HG02981 (cell line): ENCODE measurements around the gene SFMBT2.
A peak's percentile ranks its signal among the peaks of the same experiment; 100 is the strongest.

Source experiments
- ATAC-seq: cut with Tn5 transposase; IDR thresholded peaks from one replicate; pipeline ENCODE4 v1.9.1; 2021; ENCODE audit warnings: mild to moderate bottlenecking, moderate library complexity; ENCODE audit not compliant: unreplicated experiment

The SFMBT2 gene

DNA sequence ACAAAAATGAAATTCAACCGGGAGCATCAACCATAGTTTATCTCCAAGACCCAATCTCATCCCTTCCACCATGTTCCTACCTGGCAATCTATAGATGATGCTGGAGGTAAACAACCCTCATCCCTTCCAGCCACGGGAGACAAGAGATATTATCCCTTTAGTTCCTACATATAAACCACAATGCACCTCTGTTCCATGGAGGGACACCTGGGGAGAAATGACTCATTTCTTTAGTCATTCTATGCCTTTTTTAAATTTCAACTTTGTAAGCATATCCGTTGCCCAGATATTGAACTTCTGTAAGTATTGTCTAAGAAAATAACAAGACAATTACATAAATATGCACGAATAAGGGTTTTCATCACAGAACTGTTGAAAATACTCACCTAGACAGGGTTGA, 15.5 kb upstream of the SFMBT2 start:
- no peak for ATAC-seq

DNA sequence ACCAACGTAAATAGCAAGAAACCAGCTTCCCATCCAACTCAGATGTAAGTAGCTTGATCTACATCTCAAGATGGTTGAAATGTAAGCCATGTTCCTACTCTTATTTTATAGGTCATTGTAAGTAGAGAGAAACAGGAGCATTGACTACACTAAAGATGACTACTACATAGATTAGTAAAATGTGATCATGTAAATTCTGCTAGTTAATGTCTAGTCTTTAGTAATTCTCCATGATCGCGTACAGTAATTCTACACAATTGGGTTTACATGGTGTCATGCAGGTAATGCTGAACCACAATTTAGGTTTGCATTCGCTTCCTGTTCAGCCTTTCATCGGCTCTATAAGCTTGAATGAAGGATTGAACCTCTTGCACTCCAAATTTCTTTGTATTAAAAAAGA, 14.9 kb upstream of the SFMBT2 start:
- ATAC-seq, result no peak

DNA sequence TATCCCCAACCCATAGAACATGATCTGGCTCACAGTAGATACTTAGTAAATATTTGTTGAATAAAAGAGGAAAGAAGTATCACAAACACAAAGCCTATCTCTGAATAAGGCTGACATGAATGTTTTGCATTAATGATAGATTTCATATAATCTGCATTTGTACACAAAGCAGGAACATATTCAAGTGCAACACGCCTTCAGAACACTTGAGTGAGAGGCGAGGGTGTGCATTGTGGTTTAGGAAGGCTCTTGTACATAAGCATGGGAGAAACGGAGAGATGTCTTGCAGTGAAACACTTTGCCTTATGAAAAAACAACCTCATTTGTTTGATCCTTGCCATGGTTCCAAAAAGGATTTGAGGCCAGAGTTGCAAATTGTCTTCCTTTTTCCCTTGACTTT, 14.1 kb upstream of the SFMBT2 start:
- ATAC-seq, result no peak

DNA sequence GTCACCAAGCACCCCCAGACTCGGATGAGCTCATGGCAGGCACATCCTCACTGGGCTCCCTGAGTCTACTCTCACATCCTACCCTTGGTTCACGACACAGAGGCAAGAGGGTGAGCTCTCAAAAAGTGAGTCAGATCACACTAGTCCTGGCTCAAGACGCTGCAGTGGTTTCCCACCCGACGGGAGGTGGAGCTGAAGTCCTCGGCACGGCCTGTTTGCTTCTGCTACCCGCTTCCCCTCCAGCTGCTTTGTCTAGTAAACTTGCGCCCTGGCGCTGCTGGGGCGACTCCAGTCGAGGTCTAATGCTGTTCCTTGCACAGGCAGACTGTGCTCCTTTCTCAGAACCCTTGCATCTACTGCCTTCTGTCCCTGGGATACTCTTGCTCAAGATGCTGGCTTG, 13.5 kb upstream of the SFMBT2 start:
- no peak for ATAC-seq

DNA sequence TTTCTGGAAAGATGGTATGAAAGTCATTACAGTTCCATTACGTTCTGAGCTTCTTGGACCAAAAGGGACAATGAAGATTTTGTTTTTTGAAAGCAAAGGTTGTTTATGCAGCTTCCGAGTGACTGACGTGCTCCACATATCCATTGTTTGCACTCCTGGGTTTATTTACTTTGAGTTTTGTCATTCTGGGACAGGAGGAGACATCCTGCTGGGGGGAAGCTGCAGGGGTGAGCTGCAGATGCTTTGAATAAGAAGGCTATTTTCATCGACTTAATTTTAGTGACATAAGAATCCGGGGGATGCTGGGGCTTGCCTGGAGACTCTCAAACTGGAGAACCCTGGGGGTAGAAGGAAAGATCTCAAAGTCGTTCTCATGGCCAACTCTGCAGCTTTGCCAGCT, 12.7 kb upstream of the SFMBT2 start:
- no peak for ATAC-seq

DNA sequence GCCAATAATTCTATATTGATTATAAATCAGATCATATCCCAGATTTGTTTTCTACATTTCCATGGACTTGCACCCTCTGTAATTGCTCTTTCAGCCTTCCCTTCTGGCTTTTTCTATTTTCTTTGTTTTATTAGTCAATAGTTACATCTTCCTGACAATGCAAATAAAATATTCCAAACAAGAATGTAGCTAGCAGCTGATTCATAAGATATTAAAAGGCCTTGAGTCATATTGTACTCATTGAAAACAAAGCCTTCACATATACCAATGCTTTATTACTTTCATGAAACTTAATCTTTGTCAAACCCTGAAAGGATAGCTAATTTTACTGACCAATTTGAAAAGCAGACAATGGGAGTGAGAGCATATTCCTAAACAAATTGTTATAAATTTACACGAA, 10.7 kb upstream of the SFMBT2 start:
- no peak for ATAC-seq

DNA sequence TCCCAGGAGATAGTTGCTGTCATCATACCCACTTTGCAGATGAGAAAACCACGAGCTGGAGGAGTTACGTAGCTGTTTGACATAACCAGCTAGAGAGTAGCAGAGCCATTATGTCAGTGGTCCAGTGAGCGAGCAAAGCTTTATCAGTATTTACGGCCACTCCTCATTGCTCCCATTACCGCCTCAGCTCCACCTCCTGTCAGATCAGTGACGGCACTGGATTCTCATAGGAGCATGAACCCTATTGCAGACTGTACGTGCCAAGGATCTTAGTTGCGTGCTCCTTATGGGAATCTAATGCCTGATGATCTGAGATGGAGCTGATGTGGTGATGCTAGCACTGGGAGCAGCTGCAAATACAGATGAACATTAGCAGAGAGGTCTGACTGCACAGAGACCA, 9.2 kb upstream of the SFMBT2 start:
- no peak for ATAC-seq

DNA sequence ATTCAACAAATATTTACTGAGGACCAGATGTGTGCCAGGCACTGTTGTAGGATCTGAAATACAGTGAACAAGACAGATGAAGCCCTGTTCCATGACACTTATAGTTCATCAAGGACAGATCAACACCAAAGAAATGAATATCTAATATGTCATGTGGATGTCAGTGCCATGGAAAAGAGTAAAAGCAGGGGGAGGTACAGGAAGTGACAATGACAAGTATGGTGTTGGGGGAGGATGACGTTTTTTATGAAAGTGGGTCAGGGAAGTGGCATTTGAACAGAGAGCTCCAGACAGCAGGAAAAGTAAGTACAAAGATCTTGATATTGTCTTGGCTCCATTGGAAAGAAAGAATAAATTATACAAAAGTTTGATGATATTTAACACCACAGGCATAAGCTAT, 7.0 kb upstream of the SFMBT2 start:
- no peak for ATAC-seq

DNA sequence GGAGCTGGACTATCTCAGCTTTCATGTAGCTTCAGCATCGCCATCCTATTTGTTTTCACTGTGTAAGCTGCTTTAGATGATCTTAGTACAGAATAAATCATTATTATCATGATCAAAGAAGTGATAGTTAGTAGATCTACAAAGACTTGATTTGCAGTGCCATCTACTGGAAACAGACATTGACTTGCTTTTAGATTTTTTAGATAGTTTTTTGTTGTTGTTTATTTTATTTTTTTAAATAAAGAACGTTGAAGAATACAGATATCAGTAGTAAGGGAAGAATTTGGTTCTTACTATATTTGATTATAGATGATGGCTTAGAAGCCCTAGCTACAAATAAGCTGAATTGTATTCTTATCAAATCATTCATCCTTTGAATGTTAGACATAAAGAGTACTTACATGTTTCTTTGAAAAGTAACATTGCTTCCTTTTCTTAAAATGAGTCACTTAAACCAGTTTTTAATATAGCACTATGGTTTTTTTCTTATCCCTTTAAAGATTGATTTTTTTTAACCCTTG, 6.3 kb upstream of the SFMBT2 start:
- no peak for ATAC-seq

DNA sequence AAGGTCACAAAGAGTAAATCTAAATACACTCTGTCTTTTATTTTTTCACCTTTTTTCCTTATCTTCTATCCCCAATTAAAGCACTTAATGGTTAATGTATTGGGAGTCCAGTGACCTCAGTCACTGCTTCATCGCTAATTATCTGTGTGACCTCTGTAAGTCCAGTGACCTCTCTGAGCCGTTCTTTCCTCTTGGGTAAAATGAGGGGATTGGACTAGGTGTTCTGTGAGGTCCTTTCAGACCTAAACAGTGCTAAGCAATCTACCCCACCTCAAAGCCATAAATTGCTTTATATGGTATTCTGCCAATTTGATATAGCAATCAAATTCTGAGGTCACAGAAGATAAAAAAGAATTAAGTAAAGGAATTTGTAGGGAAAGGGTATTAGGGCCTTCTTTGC, 3.9 kb upstream of the SFMBT2 start:
- ATAC-seq, result no peak

DNA sequence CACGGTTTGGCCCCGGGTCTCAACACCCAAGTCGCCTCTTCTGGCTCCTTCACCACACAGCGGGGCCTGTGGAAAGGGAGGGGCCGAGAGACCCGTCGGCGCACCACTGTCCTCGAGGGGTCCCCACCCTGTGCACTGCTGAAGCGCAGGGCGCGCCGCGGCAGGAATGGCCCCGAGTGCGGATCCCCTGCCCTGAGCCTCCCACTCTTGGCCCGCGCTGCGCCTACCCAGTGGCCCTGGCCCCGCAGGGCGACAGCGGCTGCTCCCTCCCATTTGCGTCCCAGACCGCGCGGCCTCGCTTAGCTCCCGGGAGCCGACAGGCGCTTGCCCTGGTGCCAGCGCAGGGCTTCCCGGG, 2.1 kb upstream of the SFMBT2 start:
- ATAC-seq, result no peak

DNA sequence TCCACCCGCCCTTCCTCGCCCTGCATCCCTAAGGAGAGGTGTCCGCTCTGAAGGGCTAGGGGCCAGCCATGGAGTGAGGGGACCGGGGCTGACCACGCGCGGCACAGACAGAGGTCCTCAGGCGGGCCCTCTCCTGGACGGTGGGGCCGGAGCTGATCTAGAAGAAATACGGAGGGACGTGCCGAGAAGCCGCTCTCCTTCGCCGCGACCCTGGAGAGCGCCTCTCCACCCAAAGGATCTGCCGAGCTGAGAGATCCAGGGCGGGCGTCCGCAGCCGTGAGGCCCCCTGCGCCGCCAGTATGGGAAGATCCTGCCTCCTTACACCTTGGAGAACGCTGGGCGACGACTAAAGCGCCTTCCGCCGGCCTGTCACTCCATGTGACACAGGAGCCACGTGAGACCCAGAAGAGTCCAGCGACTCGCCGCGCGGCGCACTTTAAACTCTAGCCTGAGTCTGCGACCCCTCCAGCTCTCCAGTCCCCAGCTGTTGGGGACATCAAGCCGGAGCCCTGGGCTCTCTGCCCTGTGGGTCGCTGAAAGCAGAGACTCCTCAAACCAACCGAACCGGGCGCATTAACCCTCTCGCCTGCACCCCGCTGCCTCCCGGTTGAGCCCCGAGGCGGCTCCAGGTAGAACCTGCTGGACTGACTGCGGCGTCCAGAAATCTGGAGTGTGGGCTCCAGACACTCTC, 1.5 kb upstream of the SFMBT2 start:
- no peak for ATAC-seq

DNA sequence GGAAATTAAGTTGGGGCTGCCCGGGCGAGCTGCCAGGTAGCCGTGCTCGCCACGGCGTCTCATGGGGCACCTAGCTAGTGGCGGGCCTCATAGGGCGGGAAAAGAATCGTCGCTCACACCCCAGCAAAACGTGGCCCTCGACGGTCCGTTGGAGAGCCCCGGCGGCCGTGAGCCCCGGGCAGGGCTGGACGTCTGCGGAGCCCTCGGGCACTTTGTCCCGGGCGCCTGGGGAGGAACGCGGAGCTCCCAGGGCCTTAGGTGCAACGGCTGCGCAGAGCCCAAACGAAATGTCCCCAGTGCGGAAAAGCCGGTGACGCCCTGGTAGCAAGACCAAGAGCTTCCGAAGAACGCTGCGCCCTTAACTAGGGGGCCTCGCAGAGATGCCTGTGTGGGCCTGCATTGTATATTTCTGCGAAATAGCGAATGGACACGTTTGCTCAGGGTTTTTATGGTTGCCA, 866 bp upstream of the SFMBT2 start:
- ATAC-seq, result no peak

DNA sequence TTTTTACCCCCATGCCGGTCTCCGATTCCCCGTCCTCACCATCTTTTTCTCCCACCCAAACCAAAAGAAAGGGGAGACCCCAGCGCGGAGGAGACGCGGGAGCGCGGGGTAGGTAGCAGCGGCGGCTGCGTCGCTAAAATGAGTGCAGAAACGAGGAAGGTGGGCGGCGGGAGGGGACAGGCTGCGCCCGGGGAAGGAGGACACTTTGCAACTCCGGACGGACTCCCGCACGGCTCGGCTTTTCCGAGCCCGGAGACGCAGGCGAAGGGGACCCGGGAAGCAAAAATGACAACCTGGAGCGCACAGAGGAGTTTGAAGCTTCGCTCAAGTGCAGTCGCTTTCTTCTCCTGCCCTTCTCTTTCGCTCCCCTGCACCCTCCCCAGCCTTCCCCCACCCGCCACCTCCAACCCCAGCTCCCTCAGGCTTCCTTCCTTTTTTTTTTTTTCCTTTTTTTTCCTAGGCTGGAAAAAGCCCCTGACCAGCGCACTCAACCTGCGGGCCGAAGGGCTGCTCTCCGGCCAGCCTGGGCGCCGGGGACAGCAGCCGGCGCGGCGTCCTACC, 453 bp downstream of the SFMBT2 start:
- ATAC-seq, result no peak

DNA sequence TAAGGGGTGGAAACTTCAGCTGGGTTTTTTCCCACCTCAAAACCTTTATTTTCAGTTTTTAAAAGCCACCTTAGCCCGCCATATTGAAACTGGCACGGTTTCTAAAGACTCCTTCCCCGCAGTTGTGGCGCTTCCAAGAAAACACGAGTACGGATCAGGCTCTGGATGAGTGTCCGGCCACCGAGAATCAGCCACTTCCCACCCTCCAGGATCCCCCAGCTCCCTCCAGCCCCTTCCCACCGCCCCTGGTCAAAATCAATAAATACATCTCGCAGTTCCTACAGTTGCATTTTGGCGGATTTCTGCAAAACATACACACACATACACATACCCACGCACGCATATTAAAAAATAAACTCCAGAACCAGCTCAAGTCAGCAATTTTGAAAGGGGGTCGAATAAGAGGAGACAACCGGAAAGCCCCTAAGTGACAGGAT, 1.1 kb downstream of the SFMBT2 start:
- no peak for ATAC-seq

DNA sequence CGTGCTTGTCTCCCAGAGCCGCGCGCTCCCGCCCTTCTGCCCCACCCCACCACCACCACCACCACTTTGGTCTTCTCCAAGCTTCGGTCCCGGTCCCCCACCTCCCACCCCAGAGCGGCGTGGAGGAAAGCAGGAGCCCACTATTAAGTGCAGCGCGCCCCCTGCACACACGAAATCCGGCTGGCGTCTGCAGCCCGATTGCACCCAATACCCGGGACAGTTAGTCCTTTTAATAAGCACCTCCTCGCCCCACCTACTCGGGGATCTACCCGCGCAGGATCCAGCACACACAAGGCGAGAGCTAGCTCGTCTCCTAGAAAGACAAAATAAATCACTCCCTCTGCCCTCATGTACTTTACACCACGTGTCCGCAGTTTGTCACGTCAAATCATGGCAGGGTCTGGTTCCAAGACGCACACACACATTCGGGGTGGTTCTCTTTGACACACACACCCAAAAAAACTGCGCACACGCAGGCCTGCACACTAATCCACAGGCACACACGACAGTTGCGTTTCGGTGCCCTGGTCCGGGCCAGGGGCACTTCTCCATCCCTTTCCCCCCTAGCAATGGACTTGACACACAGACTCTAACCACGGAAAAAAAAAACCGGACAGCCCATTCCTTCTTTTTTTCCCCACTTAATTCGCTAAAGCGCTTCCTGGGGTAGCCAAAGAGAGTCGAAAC, 1.6 kb downstream of the SFMBT2 start:
- ATAC-seq, result peak; percentile 47

DNA sequence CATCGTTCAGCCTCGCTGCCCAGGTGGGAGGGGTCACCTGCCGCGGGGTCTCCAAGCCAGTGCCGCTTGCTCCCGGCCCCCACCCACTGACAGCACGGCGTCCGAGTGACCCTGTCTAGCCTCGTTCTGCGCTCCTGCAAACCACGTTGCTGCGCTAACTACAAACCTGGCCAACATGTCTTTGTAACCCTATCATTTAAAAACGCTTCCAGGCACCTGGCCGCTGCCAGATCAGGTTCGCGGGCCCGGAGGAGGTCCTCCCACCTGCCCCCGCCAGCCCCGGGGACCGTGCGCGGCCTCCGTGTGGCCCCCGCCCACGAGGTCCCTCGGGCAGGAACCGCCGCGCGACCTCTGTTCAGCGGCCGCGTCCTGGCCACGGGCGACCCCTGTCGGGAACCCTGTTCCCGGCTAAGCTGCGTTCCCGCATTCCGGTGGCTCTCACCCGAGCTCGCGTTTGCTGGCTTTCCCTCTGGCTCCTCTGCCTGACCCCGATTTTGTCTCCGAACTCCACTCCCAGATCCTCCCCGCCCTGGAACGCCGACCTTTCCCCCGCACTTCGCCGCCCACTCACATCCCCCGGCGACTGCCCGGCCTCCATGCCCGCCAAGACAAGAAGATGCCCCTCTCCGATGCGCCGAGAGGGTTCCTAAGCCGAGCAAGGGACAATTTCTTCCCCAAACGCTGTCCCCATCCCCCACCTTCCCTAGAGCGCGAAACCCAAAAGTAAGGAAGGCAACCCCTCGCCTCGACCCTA, 2.4 kb downstream of the SFMBT2 start:
- ATAC-seq, result peak; percentile 20

DNA sequence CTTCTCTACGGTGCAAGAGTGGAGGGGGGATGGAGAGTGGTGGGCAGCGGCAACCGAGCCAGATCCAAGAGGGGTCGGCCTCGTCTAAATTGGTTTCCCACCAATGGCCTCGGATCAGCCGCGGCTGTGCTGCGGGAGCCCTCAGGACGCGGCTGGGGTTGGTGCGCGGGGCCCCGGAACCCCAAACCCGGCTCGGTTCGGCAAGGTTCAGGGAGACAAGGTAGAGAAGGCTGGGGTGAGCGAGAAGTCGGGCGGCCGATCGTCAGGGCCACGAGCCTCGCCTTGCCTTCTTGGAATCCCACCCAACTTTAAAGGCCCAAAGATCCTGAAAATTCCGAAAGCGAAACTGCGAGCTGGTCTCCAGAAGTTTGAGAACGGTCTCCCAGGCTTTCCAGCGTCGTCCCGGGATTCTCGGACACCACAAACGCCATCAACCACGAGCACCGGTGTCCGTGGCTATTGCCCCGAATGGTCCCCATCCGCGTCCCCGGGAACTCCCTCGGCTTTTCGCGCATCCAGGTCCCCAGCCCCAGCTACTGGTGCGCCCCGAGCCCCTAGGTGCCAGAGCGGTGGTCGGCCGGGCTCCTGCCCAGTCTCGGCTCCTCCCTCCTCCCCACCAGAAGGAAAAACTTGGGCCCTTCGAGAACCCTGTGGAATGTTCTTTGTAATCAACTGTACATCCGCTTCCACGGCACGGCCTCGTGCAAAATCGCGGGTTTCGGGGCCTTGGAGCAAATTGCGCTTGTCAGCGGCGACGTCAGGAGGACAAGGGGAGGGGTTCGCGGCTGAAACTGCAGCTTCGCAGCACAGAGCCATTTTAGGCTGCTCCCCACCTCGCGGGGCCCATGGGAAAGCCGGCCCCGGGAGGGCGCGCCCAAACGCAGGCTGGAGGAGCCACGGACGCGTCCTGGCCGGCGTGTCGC, 3.2 kb downstream of the SFMBT2 start:
- ATAC-seq, result peak; percentile 14

DNA sequence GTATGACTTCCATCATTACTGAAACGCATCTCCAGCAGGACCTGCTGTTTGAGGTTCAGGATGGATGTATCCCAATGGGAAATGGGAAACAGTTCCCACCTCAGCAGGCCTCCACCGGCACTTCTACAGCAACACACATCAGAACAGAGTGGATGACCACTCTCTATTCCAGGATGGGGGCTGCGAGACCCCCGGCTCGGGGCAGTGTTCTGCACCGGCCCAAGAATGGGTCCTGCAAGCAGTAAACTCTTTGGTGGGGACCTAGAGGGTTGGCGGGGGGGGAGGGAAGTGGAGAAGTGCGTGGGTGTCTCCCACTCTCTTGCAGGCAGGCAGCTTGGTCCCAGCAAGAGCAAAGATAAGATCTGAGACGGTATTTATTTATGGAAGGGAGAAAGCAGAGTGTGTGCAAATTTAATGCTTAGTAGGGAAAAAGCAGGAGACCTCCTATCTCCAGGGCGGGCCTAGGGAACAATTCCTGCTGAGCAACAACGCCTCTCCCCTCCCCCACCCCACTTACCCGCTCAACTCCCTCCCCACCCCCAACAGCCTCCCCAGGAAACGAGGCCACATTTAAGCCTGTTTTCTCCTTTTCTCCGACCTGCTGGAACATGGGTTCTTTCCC, 4.0 kb downstream of the SFMBT2 start:
- no peak for ATAC-seq

DNA sequence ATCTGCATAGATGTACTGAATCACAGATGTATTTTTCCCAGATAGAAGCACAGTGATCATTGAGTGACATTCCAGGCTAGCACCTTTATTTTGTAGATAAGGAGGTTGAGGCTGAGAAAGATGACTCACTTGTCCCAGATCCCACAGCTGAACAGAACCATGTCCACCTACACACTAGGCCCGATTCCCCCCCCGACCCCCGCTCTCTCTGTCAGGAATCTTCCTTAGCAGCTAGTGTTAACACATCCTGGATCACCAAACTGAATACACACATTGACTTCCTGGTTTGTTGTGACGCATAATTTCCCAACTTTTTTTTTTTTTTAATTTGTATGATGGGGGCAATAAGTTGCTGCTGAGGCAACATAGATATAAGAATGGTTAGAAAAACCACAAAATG, 5.2 kb downstream of the SFMBT2 start:
- no peak for ATAC-seq
